HG03469 (cell line): ENCODE results near the gene FAM107B.
A peak's percentile ranks its signal among the peaks of the same experiment; 100 is the strongest.

Source experiments
- ATAC-seq: cut with Tn5 transposase; IDR thresholded peaks from one replicate; pipeline ENCODE4 v1.9.1; 2021; ENCODE audit warnings: mild to moderate bottlenecking, moderate library complexity, moderate number of reproducible peaks; ENCODE audit not compliant: unreplicated experiment

FAM107B gene

GRCh38 chr10:14585287-14586193, 189.2 kb downstream of the FAM107B start:
- no peak for ATAC-seq

GRCh38 chr10:14584661-14585060, 190.0 kb downstream of the FAM107B start:
- ATAC-seq = no peak

GRCh38 chr10:14583967-14584366, 190.7 kb downstream of the FAM107B start:
- ATAC-seq = no peak

GRCh38 chr10:14583252-14583651, 191.4 kb downstream of the FAM107B start:
- no peak for ATAC-seq

GRCh38 chr10:14581553-14582321, 193.0 kb downstream of the FAM107B start:
- ATAC-seq = no peak

- ATAC-seq = no peak
Measured at GRCh38 chr10:14580671-14581332, 193.9 kb downstream of the FAM107B start.

GRCh38 chr10:14579405-14579804, 195.3 kb downstream of the FAM107B start:
- ATAC-seq = no peak

GRCh38 chr10:14578060-14578952, 196.4 kb downstream of the FAM107B start:
- ATAC-seq = no peak

- no peak for ATAC-seq
Measured at GRCh38 chr10:14574885-14575284, 199.8 kb downstream of the FAM107B start.

- ATAC-seq = no peak
Measured at GRCh38 chr10:14574291-14574690, 200.4 kb downstream of the FAM107B start.

GRCh38 chr10:14573666-14574261, 200.9 kb downstream of the FAM107B start:
- ATAC-seq = no peak

GRCh38 chr10:14572811-14573210, 201.9 kb downstream of the FAM107B start:
- no peak for ATAC-seq

- ATAC-seq = peak; percentile 49
Measured at GRCh38 chr10:14571866-14572507, 202.7 kb downstream of the FAM107B start.

- no peak for ATAC-seq
Measured at GRCh38 chr10:14570800-14571199, 203.9 kb downstream of the FAM107B start.

GRCh38 chr10:14569274-14570060, 205.2 kb downstream of the FAM107B start:
- no peak for ATAC-seq

GRCh38 chr10:14567421-14567820, 207.3 kb downstream of the FAM107B start:
- ATAC-seq = no peak

- ATAC-seq = no peak
Measured at GRCh38 chr10:14566498-14566897, 208.2 kb downstream of the FAM107B start.

GRCh38 chr10:14565199-14565598, 209.5 kb downstream of the FAM107B start:
- ATAC-seq = no peak
